Activated B cell treated with CpG ODN at 0.5 μM for 24 hours (primary cell): ENCODE measurements around the gene ANKRD13C. TPM values are rescaled to one million over a fixed set of nuclear protein-coding genes. Genes with fewer than 3 reads are reported as not detected.
"Not testable (repeated sequence)": the region's sequence is repeated elsewhere in the genome, so short reads cannot be mapped to it uniquely, and the experiment has no call there.

Source experiments
- ATAC-seq: fragments of 200-7000 bp; cut with Tn5 transposase; one replicate; pipeline ENCODE4 v1.10.0; 2021; ENCODE audit warnings: low read depth, mild to moderate bottlenecking, moderate library complexity
- CTCF ChIA-PET: fragments of 350-600 bp; sonication (Branson Sonifier 250); formaldehyde crosslinking; loops from one replicate; lab custom pipeline; 2021; ENCODE audit warnings: antibody characterized with exemption; lab: Charles Lee
- POLR2A ChIA-PET: fragments of 350-600 bp; sonication (Branson Sonifier 250); formaldehyde crosslinking; loops from one replicate; lab custom pipeline; 2021; ENCODE audit warnings: antibody characterized with exemption; lab: Charles Lee
- DNase-seq: peaks from one replicate; pipeline ENCODE4 v3.0.0; 2022
- H3K27ac Mint-ChIP-seq: one replicate; pipeline ENCODE4 v1.8.0; 2020; ENCODE audit warnings: mixed read lengths
- H3K27me3 Mint-ChIP-seq: one replicate; pipeline ENCODE4 v1.8.0; 2021; ENCODE audit warnings: mixed read lengths
- H3K36me3 Mint-ChIP-seq: one replicate; pipeline ENCODE4 v1.8.0; 2021; ENCODE audit warnings: low read depth, mixed read lengths
- H3K4me1 Mint-ChIP-seq: one replicate; pipeline ENCODE4 v1.8.0; 2021; ENCODE audit warnings: mixed read lengths
- H3K4me3 Mint-ChIP-seq: one replicate; pipeline ENCODE4 v1.8.0; 2020; ENCODE audit warnings: mild to moderate bottlenecking, mixed read lengths
- H3K9me3 Mint-ChIP-seq: one replicate; pipeline ENCODE4 v1.8.0; 2020; ENCODE audit warnings: mixed read lengths
- intact Hi-C: fragments of 100-400 bp; cut with micrococcal nuclease; formaldehyde crosslinking; loops from one replicate; pipeline ENCODE4 v1.15.1; 2024
- total RNA-seq: library from RNA; stranded (reverse); gene quantifications from 2 replicates; pipeline ENCODE4 v1.2.3, GENCODE V29; 2022
- TF ChIP-seq, protein P1 (sequence below): fragments of 200-600 bp; IDR thresholded peaks from one replicate; pipeline ENCODE4 v1.8.0; 2022; ENCODE audit warnings: antibody characterized with exemption, mild to moderate bottlenecking

ANKRD13C gene
- total RNA-seq, 1 donor from 2014 or later, result 21.2 TPM

DNA sequence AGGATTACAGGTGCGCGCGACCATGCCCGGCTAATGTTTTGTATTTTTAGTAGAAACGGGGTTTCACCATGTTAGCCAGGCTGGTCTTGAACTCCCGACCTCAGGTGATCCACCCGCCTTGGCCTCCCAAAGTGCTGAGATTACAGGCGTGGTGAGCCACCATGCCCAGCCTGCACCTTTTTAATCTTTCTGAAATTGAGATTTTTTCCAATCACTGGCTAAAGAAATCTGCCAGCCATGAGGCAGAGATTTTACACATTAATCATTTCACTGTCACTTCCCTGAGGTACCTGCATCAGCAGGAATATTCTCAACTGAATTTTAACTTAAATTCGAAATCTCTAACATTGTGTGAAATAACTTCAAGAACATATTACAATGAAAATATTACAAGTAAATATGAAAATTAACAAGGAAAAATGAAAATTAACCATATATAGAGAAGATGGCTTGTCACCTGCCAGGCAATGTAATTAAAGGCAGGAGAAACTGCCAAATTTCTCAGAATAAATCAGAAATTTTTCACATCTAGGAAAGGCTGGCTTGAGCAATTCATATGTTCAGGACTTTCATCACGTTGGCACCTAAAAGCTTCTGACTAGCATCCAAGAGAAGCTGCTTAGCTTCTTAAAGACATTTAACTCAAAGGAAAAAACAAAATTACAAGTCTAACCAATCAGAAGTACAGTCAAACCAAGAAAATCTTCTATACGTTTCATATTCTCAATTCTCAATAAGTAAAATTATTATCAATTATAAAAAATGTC lies 5.9 kb downstream of the ANKRD13C start:
- no peak for DNase-seq
- TF ChIP-seq, protein P1, sequence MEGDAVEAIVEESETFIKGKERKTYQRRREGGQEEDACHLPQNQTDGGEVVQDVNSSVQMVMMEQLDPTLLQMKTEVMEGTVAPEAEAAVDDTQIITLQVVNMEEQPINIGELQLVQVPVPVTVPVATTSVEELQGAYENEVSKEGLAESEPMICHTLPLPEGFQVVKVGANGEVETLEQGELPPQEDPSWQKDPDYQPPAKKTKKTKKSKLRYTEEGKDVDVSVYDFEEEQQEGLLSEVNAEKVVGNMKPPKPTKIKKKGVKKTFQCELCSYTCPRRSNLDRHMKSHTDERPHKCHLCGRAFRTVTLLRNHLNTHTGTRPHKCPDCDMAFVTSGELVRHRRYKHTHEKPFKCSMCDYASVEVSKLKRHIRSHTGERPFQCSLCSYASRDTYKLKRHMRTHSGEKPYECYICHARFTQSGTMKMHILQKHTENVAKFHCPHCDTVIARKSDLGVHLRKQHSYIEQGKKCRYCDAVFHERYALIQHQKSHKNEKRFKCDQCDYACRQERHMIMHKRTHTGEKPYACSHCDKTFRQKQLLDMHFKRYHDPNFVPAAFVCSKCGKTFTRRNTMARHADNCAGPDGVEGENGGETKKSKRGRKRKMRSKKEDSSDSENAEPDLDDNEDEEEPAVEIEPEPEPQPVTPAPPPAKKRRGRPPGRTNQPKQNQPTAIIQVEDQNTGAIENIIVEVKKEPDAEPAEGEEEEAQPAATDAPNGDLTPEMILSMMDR, result no peak
- H3K27me3 Mint-ChIP-seq, result no peaks in the 10 kb centered on the region
- POLR2A ChIA-PET, result interaction anchor here (0.6 kb wide), 1 partner anchor 9 kb away, joined by 3 read pairs; no protein-coding TSS in a partner anchor
- no peaks in the 10 kb centered on the region for H3K9me3 Mint-ChIP-seq
- H3K4me1 Mint-ChIP-seq, result peaks cover 53% of the 10 kb centered on the region
- peaks cover 37% of the 10 kb centered on the region for H3K36me3 Mint-ChIP-seq
- no peak overlapping the region for H3K27ac Mint-ChIP-seq
- CTCF ChIA-PET, result no interaction called here
- no peak overlapping the region for H3K4me3 Mint-ChIP-seq
- no peak for ATAC-seq
- intact Hi-C loops, result no loop called here

DNA sequence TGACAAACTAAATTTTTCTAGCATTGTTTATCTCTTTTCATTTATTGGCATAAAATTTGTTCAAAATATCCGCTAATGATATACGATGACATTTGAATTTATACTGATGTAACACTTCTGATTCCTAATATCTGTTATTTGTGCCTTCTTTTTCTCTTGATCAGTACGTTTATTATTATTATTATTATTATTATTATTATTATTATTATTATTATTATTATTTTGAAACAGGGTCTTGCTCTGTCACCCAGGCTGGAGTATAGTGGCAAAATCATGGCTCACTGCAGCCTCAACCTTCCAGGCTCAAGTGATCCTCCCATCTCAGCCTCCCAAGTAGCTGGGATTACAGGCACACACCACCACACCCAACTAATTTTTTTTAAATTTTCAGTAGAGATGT lies 14.9 kb downstream of the ANKRD13C start:
- ATAC-seq, H3K9me3 Mint-ChIP-seq, H3K27ac Mint-ChIP-seq, H3K4me3 Mint-ChIP-seq, intact Hi-C loops, H3K4me1 Mint-ChIP-seq, H3K27me3 Mint-ChIP-seq, CTCF ChIA-PET, DNase-seq: not testable (repeated sequence)
- H3K36me3 Mint-ChIP-seq, result peaks cover 19% of the 10 kb centered on the region
- POLR2A ChIA-PET, result interaction anchor here (0.6 kb wide), 1 partner anchor 10 kb away, joined by 3 read pairs; no protein-coding TSS in a partner anchor

DNA sequence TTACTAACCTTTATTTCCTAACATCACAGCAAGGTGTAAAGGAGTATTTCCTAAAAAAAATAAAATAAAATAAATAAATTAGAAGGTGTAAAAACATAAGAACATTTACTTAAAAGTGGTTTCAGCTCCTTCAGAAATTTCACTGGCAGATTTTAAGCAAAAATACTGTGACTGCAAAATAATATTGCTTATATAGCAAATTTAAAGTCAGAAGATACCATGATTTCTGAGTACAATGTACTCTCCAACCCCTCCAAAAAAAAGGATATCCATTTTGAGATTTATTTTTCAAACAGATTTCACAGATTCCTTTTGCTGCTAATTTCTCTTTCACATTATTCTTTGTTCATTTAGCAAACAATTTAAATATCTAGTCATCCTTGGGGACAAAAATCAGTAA lies 18.5 kb downstream of the ANKRD13C start:
- CTCF ChIA-PET, result no interaction called here
- no peaks in the 10 kb centered on the region for H3K27me3 Mint-ChIP-seq
- ATAC-seq (no peak), DNase-seq (no peak)
- H3K4me3 Mint-ChIP-seq, result no peak overlapping the region
- POLR2A ChIA-PET, result no interaction called here
- TF ChIP-seq, protein P1, result no peak
- H3K4me1 Mint-ChIP-seq, result peaks cover 2% of the 10 kb centered on the region
- intact Hi-C loops, result no loop called here
- H3K9me3 Mint-ChIP-seq, result peaks cover 2% of the 10 kb centered on the region
- peaks cover 41% of the 10 kb centered on the region for H3K36me3 Mint-ChIP-seq
- H3K27ac Mint-ChIP-seq, result no peak overlapping the region

DNA sequence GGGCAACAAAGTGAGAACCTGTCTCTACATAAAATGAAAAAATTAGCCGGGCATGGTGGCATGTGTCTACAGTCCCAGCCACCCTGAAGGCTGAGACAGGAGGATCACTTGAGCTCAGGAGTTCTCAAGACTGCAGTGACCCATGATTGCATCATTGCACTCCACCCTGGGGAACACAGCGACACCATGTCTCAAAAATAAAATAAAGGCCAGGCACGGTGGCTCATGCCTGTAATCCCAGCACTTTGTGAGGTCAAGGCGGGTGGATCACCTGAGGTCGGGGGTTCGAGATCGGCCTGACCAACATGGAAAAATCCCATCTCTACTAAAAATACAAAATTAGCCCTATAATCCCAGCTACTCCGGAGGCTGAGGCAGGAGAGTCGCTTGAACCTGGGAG lies 20.1 kb downstream of the ANKRD13C start:
- TF ChIP-seq, protein P1, result no peak
- H3K27me3 Mint-ChIP-seq, result no peaks in the 10 kb centered on the region
- H3K9me3 Mint-ChIP-seq, result peaks cover 2% of the 10 kb centered on the region
- DNase-seq (no peak), ATAC-seq (no peak)
- H3K4me1 Mint-ChIP-seq, result peaks cover 2% of the 10 kb centered on the region
- ChIA-PET CTCF (no interaction called here), POLR2A (interaction anchor here (0.7 kb wide), 1 partner anchor 22 kb away, joined by 4 read pairs; no protein-coding TSS in a partner anchor)
- intact Hi-C loops, result no loop called here
- H3K36me3 Mint-ChIP-seq, result peaks cover 46% of the 10 kb centered on the region
- H3K4me3 Mint-ChIP-seq, result no peak overlapping the region
- no peak overlapping the region for H3K27ac Mint-ChIP-seq

DNA sequence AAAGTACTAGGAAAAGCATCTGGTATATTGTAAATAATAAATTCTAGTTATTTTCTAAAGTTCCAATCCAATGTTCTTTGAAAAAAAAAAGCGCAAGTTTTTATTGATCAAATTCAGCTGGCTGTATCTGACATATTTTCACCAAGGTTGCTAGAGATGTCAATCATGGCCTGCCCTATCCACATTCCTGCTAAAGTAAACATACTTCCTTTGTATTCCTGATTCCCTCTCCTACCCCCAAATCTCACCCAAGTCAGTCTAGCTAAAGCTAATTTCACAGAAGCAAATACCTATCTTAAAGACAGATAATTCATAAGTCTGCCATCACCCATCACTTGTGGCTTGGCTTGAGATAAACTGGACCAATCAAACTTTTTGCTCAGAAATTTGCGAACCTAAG lies 21.3 kb downstream of the ANKRD13C start:
- Mint-ChIP-seq H3K4me3 (no peak overlapping the region), H3K27me3 (no peaks in the 10 kb centered on the region), H3K9me3 (peaks cover 2% of the 10 kb centered on the region), H3K27ac (no peak overlapping the region), H3K36me3 (peaks cover 43% of the 10 kb centered on the region), H3K4me1 (peaks cover 2% of the 10 kb centered on the region)
- intact Hi-C loops, result no loop called here
- ChIA-PET CTCF (no interaction called here), POLR2A (no interaction called here)
- TF ChIP-seq, protein P1, result no peak
- DNase-seq, result no peak
- ATAC-seq, result no peak
